OCI-LY7 (cell line): ENCODE measurements around the gene KSR1. TPM values are rescaled to one million over a fixed set of nuclear protein-coding genes. Genes with fewer than 3 reads are reported as not detected.

Experiments
- BruUV-seq: library from RNA; stranded (reverse); fragments of 400-500 nt; replicated peaks from 2 replicates; lab custom pipeline; 2021; lab: Mats Ljungman, UMichigan
- CTCF ChIA-PET: fragments of 300-600 bp; sonication (Branson Sonifier 250); formaldehyde crosslinking; loops from one replicate; lab custom pipeline; 2022; ENCODE audit warnings: antibody characterized with exemption; ENCODE audit not compliant: unreplicated experiment; lab: Charles Lee
- POLR2A ChIA-PET: fragments of 300-600 bp; sonication (Branson Sonifier 250); formaldehyde crosslinking; loops from one replicate; lab custom pipeline; 2022; ENCODE audit warnings: antibody characterized with exemption; lab: Charles Lee
- DNase-seq: peaks from one replicate; pipeline ENCODE4 v3.0.0-alpha.2; 2015; ENCODE audit warnings: low spot score
- H2AFZ ChIP-seq: fragments of 200-600 bp; sonication (generic), shearing (Covaris generic); 2 replicates; pipeline ENCODE4 v1.6.1; 2014; ENCODE audit warnings: mild to moderate bottlenecking, antibody characterized with exemption, low read length, moderate library complexity
- H3K27ac ChIP-seq: fragments of 200-600 bp; sonication (generic); 2 replicates; pipeline ENCODE4 v1.5.1; 2014; ENCODE audit warnings: mixed run types, low read depth, mild to moderate bottlenecking, moderate library complexity, low read length, inconsistent platforms; ENCODE audit not compliant: poor library complexity, severe bottlenecking
- H3K36me3 ChIP-seq: fragments of 200-600 bp; sonication (generic); 2 replicates; pipeline ENCODE4 v1.6.1; 2014; ENCODE audit warnings: mild to moderate bottlenecking, antibody characterized with exemption, low read length, moderate library complexity, mixed read lengths; ENCODE audit not compliant: insufficient read depth
- H3K4me1 ChIP-seq: fragments of 200-600 bp; sonication (generic); 2 replicates; pipeline ENCODE4 v1.5.1; 2014; ENCODE audit warnings: mild to moderate bottlenecking, low read length; ENCODE audit not compliant: insufficient read depth, poor library complexity, severe bottlenecking
- H3K4me2 ChIP-seq: fragments of 200-600 bp; sonication (generic); 2 replicates; pipeline ENCODE4 v1.6.1; 2014; ENCODE audit warnings: mild to moderate bottlenecking, low read length
- H3K4me3 ChIP-seq: fragments of 200-600 bp; sonication (generic); 2 replicates; pipeline ENCODE4 v1.5.1; 2014; ENCODE audit warnings: mild to moderate bottlenecking, low read depth, low read length; ENCODE audit not compliant: poor library complexity, severe bottlenecking
- H3K79me2 ChIP-seq: fragments of 200-600 bp; sonication (generic); 2 replicates; pipeline ENCODE4 v1.6.1; 2016; ENCODE audit warnings: low read depth, mild to moderate bottlenecking, low read length, moderate library complexity, mixed read lengths; ENCODE audit not compliant: insufficient read depth
- H3K9me2 ChIP-seq: fragments of 200-600 bp; sonication (generic); 2 replicates; pipeline ENCODE4 v1.6.1; 2016; ENCODE audit warnings: mild to moderate bottlenecking, low read length, mixed read lengths; ENCODE audit not compliant: insufficient read depth
- H3K9me3 ChIP-seq: fragments of 200-600 bp; sonication (generic); 2 replicates; pipeline ENCODE4 v1.6.1; 2014; ENCODE audit warnings: mild to moderate bottlenecking, mixed run types, low read length, mixed read lengths
- H4K20me1 ChIP-seq: fragments of 200-600 bp; sonication (generic); 2 replicates; pipeline ENCODE4 v1.6.1; 2014; ENCODE audit warnings: mild to moderate bottlenecking, antibody characterized with exemption, low read length, moderate library complexity, mixed read lengths; ENCODE audit not compliant: insufficient read depth
- EZH2phosphoT487 ChIP-seq: fragments of 200-600 bp; sonication (generic); IDR thresholded peaks from 2 replicates; pipeline ENCODE4 v1.6.1; 2018; ENCODE audit warnings: low read depth, borderline replicate concordance, mild to moderate bottlenecking, mixed run types, antibody characterized with exemption, low read length, moderate library complexity, mixed read lengths
- intact Hi-C: fragments of 100-400 bp; cut with micrococcal nuclease; formaldehyde crosslinking; loops from one replicate; pipeline ENCODE4 v1.10.0; 2022; ENCODE audit not compliant: unreplicated experiment
- total RNA-seq, 2 experiments: library from RNA; depleted of rRNA in 1 of 2; stranded (reverse); fragments of >200 nt in 1 of 2; shearing (Covaris generic) in 1 of 2; gene quantifications; 2 replicates each; pipeline ENCODE4 v1.2.3, GENCODE V29; 2014 to 2022
- TF ChIP-seq, protein P1 (sequence below): fragments of 200-600 bp; sonication (generic); conservative IDR thresholded peaks from 2 replicates; pipeline ENCODE4 v1.5.1; 2014; ENCODE audit warnings: mild to moderate bottlenecking, antibody characterized with exemption, low read length, moderate library complexity, mixed read lengths

Gene KSR1
- total RNA-seq, 2 experiments from 2014 or later: 2.2 to 4.1 TPM

DNA sequence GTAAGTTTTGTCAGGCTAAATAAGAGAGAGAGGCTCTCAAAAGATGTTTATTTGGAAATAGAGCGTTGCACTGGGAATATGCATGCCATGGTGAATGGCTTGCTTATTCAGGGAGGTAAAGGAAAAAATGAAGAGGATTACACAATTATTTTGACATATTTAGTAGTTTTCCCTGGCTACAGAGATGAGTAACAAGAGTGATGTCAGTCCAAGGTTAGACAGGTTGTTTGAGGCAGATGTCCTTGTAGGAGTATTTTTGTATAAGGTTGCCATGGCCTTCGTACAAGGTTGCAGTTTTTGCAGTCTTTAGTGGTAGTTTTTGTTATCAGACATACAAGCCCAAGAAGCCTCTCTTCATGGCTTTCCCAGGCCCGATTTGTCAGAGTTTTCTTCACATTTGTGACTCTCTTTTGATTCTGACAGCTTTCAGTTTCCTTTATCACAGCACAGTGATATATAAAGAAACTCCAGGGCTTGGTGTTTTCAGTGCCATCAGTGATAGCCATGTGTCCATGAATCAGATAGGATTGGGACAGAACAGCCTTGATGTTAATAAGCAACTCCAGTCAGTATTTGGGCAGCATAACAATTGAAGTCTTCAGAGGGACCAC lies 156.0 kb downstream of the KSR1 start:
- no peak for DNase-seq

DNA sequence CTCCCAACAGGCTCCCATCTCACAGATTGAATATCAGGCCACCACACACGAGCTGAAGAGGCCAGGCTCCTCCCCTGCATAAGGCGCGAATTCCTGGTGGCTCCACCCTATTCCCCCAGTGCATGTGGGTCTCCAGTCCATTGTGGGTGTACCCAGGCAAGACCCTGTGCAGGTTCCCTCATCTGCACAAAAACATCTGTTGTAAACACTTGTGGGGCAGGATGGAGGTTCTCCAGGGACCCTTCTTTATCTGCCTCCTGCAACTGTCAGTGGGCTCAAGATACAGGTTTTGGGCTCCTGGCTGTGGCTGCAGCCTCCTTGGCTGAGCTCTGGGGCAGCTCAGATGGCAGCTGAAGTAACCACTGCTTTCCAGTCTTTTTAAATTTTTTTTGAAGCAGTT lies 157.2 kb downstream of the KSR1 start:
- Histone ChIP-seq H3K4me1 (no peaks in the 10 kb centered on the region), H2AFZ (no peak overlapping the region), H3K9me2 (no peaks in the 10 kb centered on the region), H4K20me1 (no peaks in the 10 kb centered on the region), H3K79me2 (no peaks in the 10 kb centered on the region), H3K9me3 (no peaks in the 10 kb centered on the region), H3K27ac (no peak overlapping the region), H3K4me2 (no peak overlapping the region), H3K4me3 (no peak overlapping the region), H3K36me3 (no peaks in the 10 kb centered on the region)
- POLR2A ChIA-PET: no interaction called here
- intact Hi-C loops: no loop called here
- TF ChIP-seq, protein P1, sequence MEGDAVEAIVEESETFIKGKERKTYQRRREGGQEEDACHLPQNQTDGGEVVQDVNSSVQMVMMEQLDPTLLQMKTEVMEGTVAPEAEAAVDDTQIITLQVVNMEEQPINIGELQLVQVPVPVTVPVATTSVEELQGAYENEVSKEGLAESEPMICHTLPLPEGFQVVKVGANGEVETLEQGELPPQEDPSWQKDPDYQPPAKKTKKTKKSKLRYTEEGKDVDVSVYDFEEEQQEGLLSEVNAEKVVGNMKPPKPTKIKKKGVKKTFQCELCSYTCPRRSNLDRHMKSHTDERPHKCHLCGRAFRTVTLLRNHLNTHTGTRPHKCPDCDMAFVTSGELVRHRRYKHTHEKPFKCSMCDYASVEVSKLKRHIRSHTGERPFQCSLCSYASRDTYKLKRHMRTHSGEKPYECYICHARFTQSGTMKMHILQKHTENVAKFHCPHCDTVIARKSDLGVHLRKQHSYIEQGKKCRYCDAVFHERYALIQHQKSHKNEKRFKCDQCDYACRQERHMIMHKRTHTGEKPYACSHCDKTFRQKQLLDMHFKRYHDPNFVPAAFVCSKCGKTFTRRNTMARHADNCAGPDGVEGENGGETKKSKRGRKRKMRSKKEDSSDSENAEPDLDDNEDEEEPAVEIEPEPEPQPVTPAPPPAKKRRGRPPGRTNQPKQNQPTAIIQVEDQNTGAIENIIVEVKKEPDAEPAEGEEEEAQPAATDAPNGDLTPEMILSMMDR: no peak
- no peak for TF ChIP-seq EZH2phosphoT487
- CTCF ChIA-PET: no interaction called here
- DNase-seq: no peak
- BruUV-seq: no TSS peak

More for the DNA sequence above, 156.0 kb downstream of the KSR1 start:
- no peaks in the 10 kb centered on the region for H3K36me3 ChIP-seq
- no peak overlapping the region for H2AFZ ChIP-seq
- no peaks in the 10 kb centered on the region for H3K9me3 ChIP-seq
- no peak overlapping the region for H3K4me2 ChIP-seq
- H3K4me1 ChIP-seq: no peaks in the 10 kb centered on the region
- H3K4me3 ChIP-seq: no peak overlapping the region
- no peaks in the 10 kb centered on the region for H3K79me2 ChIP-seq
- CTCF ChIA-PET: no interaction called here
- BruUV-seq: no TSS peak
- POLR2A ChIA-PET: no interaction called here
- no peaks in the 10 kb centered on the region for H3K9me2 ChIP-seq
- no peaks in the 10 kb centered on the region for H4K20me1 ChIP-seq
- intact Hi-C loops: no loop called here
- H3K27ac ChIP-seq: no peak overlapping the region
- TF ChIP-seq EZH2phosphoT487: no peak
- TF ChIP-seq, protein P1: no peak

DNA sequence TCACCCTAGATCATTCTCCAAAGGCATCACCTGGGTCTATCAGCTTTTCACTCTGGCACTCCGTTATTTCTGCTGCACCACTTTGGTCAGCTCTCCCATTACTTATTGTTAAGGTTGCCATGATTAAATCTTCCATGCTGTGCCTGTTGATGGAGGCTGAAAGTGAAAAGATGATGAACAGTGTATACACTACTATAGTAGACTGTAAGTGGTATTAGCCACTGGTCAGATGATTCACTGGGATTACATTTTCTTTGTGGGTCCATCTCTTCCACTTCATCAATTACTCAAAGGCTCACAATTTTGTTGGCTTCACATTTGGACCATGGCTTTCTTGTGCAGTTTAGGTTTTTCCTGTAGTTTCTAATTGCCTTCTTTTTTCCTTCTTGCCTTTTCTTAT lies 158.9 kb downstream of the KSR1 start:
- H3K79me2 ChIP-seq: no peaks in the 10 kb centered on the region
- H3K9me3 ChIP-seq: no peaks in the 10 kb centered on the region
- ChIA-PET POLR2A (no interaction called here), CTCF (interaction anchor here (0.6 kb wide), 1 partner anchor 9 kb away, joined by 3 read pairs; no protein-coding TSS in a partner anchor)
- intact Hi-C loops: no loop called here
- BruUV-seq: no TSS peak
- no peaks in the 10 kb centered on the region for H3K9me2 ChIP-seq
- no peak for TF ChIP-seq EZH2phosphoT487
- TF ChIP-seq, protein P1: no peak
- H4K20me1 ChIP-seq: no peaks in the 10 kb centered on the region
- no peak overlapping the region for H3K4me2 ChIP-seq
- H3K27ac ChIP-seq: no peak overlapping the region
- H2AFZ ChIP-seq: no peak overlapping the region
- no peaks in the 10 kb centered on the region for H3K4me1 ChIP-seq
- DNase-seq: no peak
- no peak overlapping the region for H3K4me3 ChIP-seq
- H3K36me3 ChIP-seq: no peaks in the 10 kb centered on the region
